B cell (primary cell): Measurements from ENCODE around the gene ACAD11. TPM values are rescaled to one million over a fixed set of nuclear protein-coding genes. Genes with fewer than 3 reads are reported as not detected.

Experiments
- ATAC-seq: fragments of 200-7000 bp; cut with Tn5 transposase; one replicate; pipeline ENCODE4 v1.10.0; 2021; ENCODE audit warnings: low read depth, mild to moderate bottlenecking, moderate number of reproducible peaks, moderate library complexity
- CTCF ChIA-PET: fragments of 350-600 bp; sonication (Branson Sonifier 250); formaldehyde crosslinking; loops from one replicate; lab custom pipeline; 2021; ENCODE audit warnings: antibody characterized with exemption, inconsistent platforms; lab: Charles Lee
- POLR2A ChIA-PET: fragments of 350-600 bp; sonication (Branson Sonifier 250); formaldehyde crosslinking; loops from one replicate; lab custom pipeline; 2021; ENCODE audit warnings: antibody characterized with exemption; lab: Charles Lee
- DNase-seq: peaks from one replicate; pipeline ENCODE4 v3.0.0; 2013
- H2AFZ ChIP-seq: 2 replicates; pipeline ENCODE4 v1.6.1; 2012; ENCODE audit warnings: mild to moderate bottlenecking, low read depth, low read length; ENCODE audit not compliant: insufficient read depth, poor library complexity, severe bottlenecking
- H3K27ac ChIP-seq, 2 donors: 1 replicate in 1 of 2; 2 replicates in 1 of 2; pipeline ENCODE4 v1.5.1; 2012 to 2013; ENCODE audit warnings: low read length in 2 of 2, mild to moderate bottlenecking in 2 of 2, moderate library complexity in 1 of 2
- H3K27me3 ChIP-seq, 4 experiments: fragments of 200-600 bp in 1 of 4; sonication (generic) in 1 of 4; replicated peaks in 1 of 4; 1 replicate in 2 of 4; 2 replicates in 2 of 4; pipeline versions ENCODE4 v1.6.1 to v1.7.0; 2013 to 2016; ENCODE audit warnings: low read length in 3 of 4, mild to moderate bottlenecking in 2 of 4, mixed read lengths in 1 of 4, moderate library complexity in 1 of 4; ENCODE audit not compliant: insufficient read depth in 4 of 4, control insufficient read depth in 3 of 4; ENCODE audit errors: control extremely low read depth in 1 of 4
- H3K36me3 ChIP-seq, 2 experiments: replicated peaks in 1 of 2; 1 replicate in 1 of 2; 2 replicates in 1 of 2; pipeline versions ENCODE4 v1.6.1 to v1.7.1; 2013; ENCODE audit warnings: low read length in 1 of 2; ENCODE audit not compliant: insufficient read depth in 2 of 2, control insufficient read depth in 1 of 2; ENCODE audit errors: control extremely low read depth in 1 of 2, extremely low read depth in 1 of 2
- H3K4me1 ChIP-seq, 2 donors: fragments of 200-600 bp in 1 of 2; sonication (generic) in 1 of 2; 1 replicate in 1 of 2; 2 replicates in 1 of 2; pipeline versions ENCODE4 v1.5.1 to v1.6.1; 2013 to 2017; ENCODE audit warnings: low read length in 2 of 2; ENCODE audit not compliant: control insufficient read depth in 2 of 2, insufficient read depth in 2 of 2
- H3K4me2 ChIP-seq: replicated peaks from 2 replicates; pipeline ENCODE3; 2012; ENCODE audit warnings: mild to moderate bottlenecking, low read depth, low read length; ENCODE audit not compliant: poor library complexity, severe bottlenecking
- H3K4me3 ChIP-seq, 5 experiments: fragments of 200-600 bp in 1 of 5; sonication (generic) in 1 of 5; 1 replicate in 3 of 5; 2 replicates in 2 of 5; pipeline versions ENCODE4 v1.5.1 to v1.7.0; 2011 to 2016; ENCODE audit warnings: low read length in 4 of 5, mild to moderate bottlenecking in 4 of 5, low read depth in 2 of 5, control low read depth in 1 of 5, moderate library complexity in 1 of 5; ENCODE audit not compliant: insufficient read depth in 1 of 5; ENCODE audit errors: control extremely low read depth in 1 of 5, extremely low read depth in 1 of 5
- H3K79me2 ChIP-seq: fragments of 200-600 bp; sonication (generic); one replicate; pipeline ENCODE4 v1.6.0; 2016; ENCODE audit warnings: low read length; ENCODE audit not compliant: control insufficient read depth, insufficient read depth
- H3K9ac ChIP-seq: fragments of 200-600 bp; sonication (generic); 2 replicates; pipeline ENCODE4 v1.6.1; 2017; ENCODE audit warnings: mild to moderate bottlenecking, low read length, moderate library complexity
- H3K9me3 ChIP-seq, 3 donors: one replicate each; pipeline versions ENCODE4 v1.6.1 to v1.7.1; 2013; ENCODE audit warnings: low read length in 2 of 3; ENCODE audit not compliant: control insufficient read depth in 2 of 3, insufficient read depth in 1 of 3; ENCODE audit errors: control extremely low read depth in 1 of 3
- H4K20me1 ChIP-seq: 2 replicates; pipeline ENCODE4 v1.6.0; 2012; ENCODE audit warnings: mild to moderate bottlenecking, low read length; ENCODE audit not compliant: insufficient read depth, control insufficient read depth, poor library complexity, severe bottlenecking
- H3K27ac Mint-ChIP-seq: one replicate; pipeline ENCODE4 v1.8.0; 2021; ENCODE audit warnings: mixed read lengths
- H3K27me3 Mint-ChIP-seq: one replicate; pipeline ENCODE4 v1.8.0; 2021; ENCODE audit warnings: mixed read lengths
- H3K4me1 Mint-ChIP-seq: one replicate; pipeline ENCODE4 v1.8.0; 2021; ENCODE audit warnings: mixed read lengths
- H3K4me3 Mint-ChIP-seq: one replicate; pipeline ENCODE4 v1.8.0; 2021; ENCODE audit warnings: mixed read lengths
- H3K9me3 Mint-ChIP-seq: one replicate; pipeline ENCODE4 v1.8.0; 2022; ENCODE audit warnings: mixed read lengths; ENCODE audit not compliant: insufficient read depth
- CTCF ChIP-seq: fragments of 200-600 bp; IDR thresholded peaks from one replicate; pipeline ENCODE4 v1.8.0; 2022; ENCODE audit warnings: antibody characterized with exemption, mild to moderate bottlenecking
- EZH2 ChIP-seq: IDR thresholded peaks from 2 replicates; pipeline ENCODE4 v1.6.1; 2012; ENCODE audit warnings: borderline replicate concordance, low read depth, mild to moderate bottlenecking, moderate library complexity, low read length; ENCODE audit not compliant: insufficient read depth, poor library complexity, severe bottlenecking
- WGBS: methylation state at CpG from one replicate; pipeline ENCODE4 v1.1.5; 2013; ENCODE audit warnings: missing lambda C conversion rate; ENCODE audit not compliant: insufficient coverage; 5-methylcytosine and 5-hydroxymethylcytosine counted together
- intact Hi-C: fragments of 100-400 bp; cut with micrococcal nuclease; formaldehyde crosslinking; loops from one replicate; pipeline ENCODE4 v1.10.0; 2022
- polyA plus RNA-seq: library from polyadenylated mRNA; depleted of rRNA; stranded (reverse); fragments of >200 nt; gene quantifications from 2 replicates; pipeline ENCODE4 v1.2.3, GENCODE V29; 2012
- total RNA-seq, 2 donors: library from RNA; stranded (reverse); fragments of 120-200 nt in 1 of 2; gene quantifications; 1 replicate in 1 of 2; 2 replicates in 1 of 2; pipeline versions ENCODE4 v1.2.3 to v1.2.4, GENCODE V29; 2013 to 2022

ACAD11 gene
- total and polyA plus RNA-seq, 2 donors (not counting 1 experiment from before 2014, with no cell fraction given): 23.4 to 26.9 TPM

GRCh38 chr3:132596816-132597433 lies 62.7 kb downstream of the ACAD11 start, which contains the start of gene ACKR4:
TSS of gene ACKR4 (plus strand) at chr3:132597270. CDS start at chr3:132600398, 3,128 bp downstream.
- H3K9me3 ChIP-seq: no peaks in the 10 kb centered on the region
- Mint-ChIP-seq H3K4me1 (no peaks in the 10 kb centered on the region), H3K27ac (no peak within 1 kb of the TSS), H3K27me3 (no peaks in the 10 kb centered on the region), H3K4me3 (no peak within 1 kb of the TSS), H3K9me3 (no peaks in the 10 kb centered on the region)
- H2AFZ ChIP-seq: no peak within 1 kb of the TSS
- H3K9ac ChIP-seq: no peak within 1 kb of the TSS
- no peaks in the 10 kb centered on the region for H4K20me1 ChIP-seq
- no peak within 1 kb of the TSS for H3K27ac ChIP-seq
- no peaks in the 10 kb centered on the region for H3K27me3 ChIP-seq
- no peak for ATAC-seq
- no peaks in the 10 kb centered on the region for H3K79me2 ChIP-seq
- no peaks in the 10 kb centered on the region for H3K36me3 ChIP-seq
- no CpG with 5 or more reads among the region's 2 CpGs for WGBS
- ChIA-PET POLR2A (no interaction called here), CTCF (no interaction called here)
- no peak within 1 kb of the TSS for H3K4me2 ChIP-seq
- no peak for TF ChIP-seq CTCF
- TF ChIP-seq EZH2: no peak
- no peaks in the 10 kb centered on the region for H3K4me1 ChIP-seq
- no peak within 1 kb of the TSS for H3K4me3 ChIP-seq
- no peak for DNase-seq
- intact Hi-C loops: no loop called here

- no peak overlapping the region for H3K4me2 ChIP-seq
- DNase-seq (no peak), ATAC-seq (no peak)
- H3K4me1 Mint-ChIP-seq: no peaks in the 10 kb centered on the region
- no peaks in the 10 kb centered on the region for H3K27me3 ChIP-seq
- no peaks in the 10 kb centered on the region for H3K9me3 Mint-ChIP-seq
- H3K79me2 ChIP-seq: no peaks in the 10 kb centered on the region
- H3K4me1 ChIP-seq: no peaks in the 10 kb centered on the region
- no peaks in the 10 kb centered on the region for H3K27me3 Mint-ChIP-seq
- TF ChIP-seq CTCF (no peak), EZH2 (no peak)
- no peak overlapping the region for H2AFZ ChIP-seq
- H3K27ac ChIP-seq: no peak overlapping the region
- H3K9me3 ChIP-seq: no peaks in the 10 kb centered on the region
- no peak overlapping the region for H3K9ac ChIP-seq
- intact Hi-C loops: no loop called here
- no peak overlapping the region for H3K4me3 Mint-ChIP-seq
- no peak overlapping the region for H3K4me3 ChIP-seq
- ChIA-PET POLR2A (no interaction called here), CTCF (no interaction called here)
- no peaks in the 10 kb centered on the region for H3K36me3 ChIP-seq
- no peaks in the 10 kb centered on the region for H4K20me1 ChIP-seq
- no peak overlapping the region for H3K27ac Mint-ChIP-seq
Observed at GRCh38 chr3:132596326-132596725, 63.3 kb downstream of the ACAD11 start.
